RWPE2 (cell line): Measurements from ENCODE around the gene RYK.

Experiments used
- ATAC-seq: fragments of 200-7000 bp; cut with Tn5 transposase; 3 replicates; pipeline ENCODE4 v1.9.1; 2021; ENCODE audit warnings: low read depth
- DNase-seq: peaks from one replicate; pipeline ENCODE4 v3.0.0-alpha.2; 2020; ENCODE audit warnings: low spot score
- H3K27ac ChIP-seq: fragments of 450-650 bp; 2 replicates; pipeline ENCODE4 v1.5.1; 2017; ENCODE audit warnings: mild to moderate bottlenecking; ENCODE audit not compliant: poor library complexity, severe bottlenecking
- H3K27me3 ChIP-seq: fragments of 250-450 bp; sonication (Bioruptor Pico); 2 replicates; pipeline ENCODE4 v1.5.1; 2021; ENCODE audit warnings: mild to moderate bottlenecking, moderate library complexity; ENCODE audit not compliant: insufficient read depth, poor library complexity, severe bottlenecking
- H3K36me3 ChIP-seq: fragments of 250-450 bp; sonication (Bioruptor Pico); 2 replicates; pipeline ENCODE4 v1.5.1; 2020; ENCODE audit warnings: low read depth, mild to moderate bottlenecking, moderate library complexity
- H3K4me1 ChIP-seq: fragments of 250-450 bp; sonication (Bioruptor Pico); 2 replicates; pipeline ENCODE4 v1.5.1; 2021; ENCODE audit warnings: mild to moderate bottlenecking, moderate library complexity; ENCODE audit not compliant: insufficient read depth, poor library complexity, severe bottlenecking
- H3K4me3 ChIP-seq: fragments of 250-450 bp; sonication (Bioruptor Pico); 2 replicates; pipeline ENCODE4 v1.5.1; 2021; ENCODE audit warnings: mild to moderate bottlenecking, moderate library complexity; ENCODE audit not compliant: severe bottlenecking
- H3K9me3 ChIP-seq: fragments of 250-450 bp; sonication (Bioruptor Pico); 2 replicates; pipeline ENCODE4 v1.5.1; 2021; ENCODE audit warnings: mild to moderate bottlenecking, moderate library complexity; ENCODE audit not compliant: severe bottlenecking
- TF ChIP-seq, protein P1 (sequence below): fragments of 450-650 bp; IDR thresholded peaks from one replicate; pipeline ENCODE4 v1.5.1; 2017; ENCODE audit warnings: mild to moderate bottlenecking, moderate library complexity; ENCODE audit not compliant: poor library complexity, severe bottlenecking

RYK gene

DNA sequence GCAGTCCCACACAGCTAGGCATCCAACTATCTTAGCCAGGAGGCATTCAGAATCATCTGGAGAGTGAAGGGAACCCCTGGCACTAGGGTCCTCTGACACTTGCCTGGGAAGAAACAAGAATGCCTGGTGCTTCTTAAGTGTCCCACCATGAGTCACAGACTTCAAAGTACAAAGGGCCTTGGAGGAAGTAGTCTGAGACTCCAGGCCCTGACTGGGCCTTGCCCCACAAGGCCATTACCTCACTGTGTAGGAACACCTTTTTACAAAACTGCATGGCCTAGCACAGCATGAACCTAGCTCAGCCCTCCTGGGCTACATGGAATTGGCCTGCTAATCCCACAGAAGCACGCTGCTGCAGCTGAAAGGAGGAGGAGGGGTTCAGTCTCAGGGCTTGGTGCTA, 116.4 kb downstream of the RYK start:
- H3K4me3 ChIP-seq, result no peak overlapping the region
- TF ChIP-seq, protein P1, sequence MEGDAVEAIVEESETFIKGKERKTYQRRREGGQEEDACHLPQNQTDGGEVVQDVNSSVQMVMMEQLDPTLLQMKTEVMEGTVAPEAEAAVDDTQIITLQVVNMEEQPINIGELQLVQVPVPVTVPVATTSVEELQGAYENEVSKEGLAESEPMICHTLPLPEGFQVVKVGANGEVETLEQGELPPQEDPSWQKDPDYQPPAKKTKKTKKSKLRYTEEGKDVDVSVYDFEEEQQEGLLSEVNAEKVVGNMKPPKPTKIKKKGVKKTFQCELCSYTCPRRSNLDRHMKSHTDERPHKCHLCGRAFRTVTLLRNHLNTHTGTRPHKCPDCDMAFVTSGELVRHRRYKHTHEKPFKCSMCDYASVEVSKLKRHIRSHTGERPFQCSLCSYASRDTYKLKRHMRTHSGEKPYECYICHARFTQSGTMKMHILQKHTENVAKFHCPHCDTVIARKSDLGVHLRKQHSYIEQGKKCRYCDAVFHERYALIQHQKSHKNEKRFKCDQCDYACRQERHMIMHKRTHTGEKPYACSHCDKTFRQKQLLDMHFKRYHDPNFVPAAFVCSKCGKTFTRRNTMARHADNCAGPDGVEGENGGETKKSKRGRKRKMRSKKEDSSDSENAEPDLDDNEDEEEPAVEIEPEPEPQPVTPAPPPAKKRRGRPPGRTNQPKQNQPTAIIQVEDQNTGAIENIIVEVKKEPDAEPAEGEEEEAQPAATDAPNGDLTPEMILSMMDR, result no peak
- H3K4me1 ChIP-seq, result no peaks in the 10 kb centered on the region
- H3K36me3 ChIP-seq, result no peaks in the 10 kb centered on the region
- DNase-seq (no peak), ATAC-seq (no peak)
- H3K27me3 ChIP-seq, result no peaks in the 10 kb centered on the region
- H3K27ac ChIP-seq, result no peak overlapping the region
- no peaks in the 10 kb centered on the region for H3K9me3 ChIP-seq

DNA sequence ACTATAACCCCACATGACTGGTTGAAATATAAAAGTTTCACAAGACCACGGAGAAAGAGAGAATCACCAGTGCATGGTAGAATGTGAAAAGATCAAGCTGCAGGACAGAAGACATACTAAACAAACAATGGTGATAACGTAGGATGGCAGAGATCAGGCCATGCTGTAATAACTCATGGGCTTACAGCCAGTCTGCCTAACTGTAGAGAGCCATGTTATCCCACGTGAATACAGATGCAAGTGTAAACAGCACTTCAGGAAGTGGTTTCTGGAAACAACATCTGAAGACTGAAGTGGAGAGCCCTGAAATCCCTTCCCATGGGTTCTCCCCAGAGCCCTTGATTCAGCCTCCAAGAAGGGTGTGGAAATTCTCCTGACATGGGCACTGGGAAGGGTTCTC, 117.7 kb downstream of the RYK start:
- no peaks in the 10 kb centered on the region for H3K36me3 ChIP-seq
- TF ChIP-seq, protein P1, result no peak
- ATAC-seq, result no peak

DNA sequence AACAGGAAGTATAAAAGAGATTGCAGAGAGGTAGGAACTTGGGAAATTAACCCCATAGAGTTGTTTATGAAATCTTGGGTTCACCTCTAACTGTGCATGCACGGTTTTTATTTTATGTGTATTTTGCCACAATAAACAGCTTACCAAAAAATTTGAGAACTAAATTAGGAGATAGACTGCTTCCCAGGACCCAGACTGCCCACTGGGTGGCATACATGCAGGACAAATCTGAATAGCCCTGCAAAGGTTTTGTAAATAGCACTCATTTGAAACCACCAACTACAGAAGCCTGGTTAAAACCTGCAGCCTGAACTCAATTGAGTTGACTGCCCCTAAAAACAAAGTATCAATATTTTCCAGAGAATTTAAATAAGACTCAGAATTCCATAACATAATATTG, 124.5 kb downstream of the RYK start:
- TF ChIP-seq, protein P1, result peak; percentile 43
- H3K9me3 ChIP-seq, result peaks cover 4% of the 10 kb centered on the region

More for the DNA sequence above, 117.7 kb downstream of the RYK start:
- Histone ChIP-seq H3K4me1 (no peaks in the 10 kb centered on the region), H3K27me3 (no peaks in the 10 kb centered on the region), H3K4me3 (no peak overlapping the region), H3K9me3 (no peaks in the 10 kb centered on the region), H3K27ac (no peak overlapping the region)
- DNase-seq, result no peak

DNA sequence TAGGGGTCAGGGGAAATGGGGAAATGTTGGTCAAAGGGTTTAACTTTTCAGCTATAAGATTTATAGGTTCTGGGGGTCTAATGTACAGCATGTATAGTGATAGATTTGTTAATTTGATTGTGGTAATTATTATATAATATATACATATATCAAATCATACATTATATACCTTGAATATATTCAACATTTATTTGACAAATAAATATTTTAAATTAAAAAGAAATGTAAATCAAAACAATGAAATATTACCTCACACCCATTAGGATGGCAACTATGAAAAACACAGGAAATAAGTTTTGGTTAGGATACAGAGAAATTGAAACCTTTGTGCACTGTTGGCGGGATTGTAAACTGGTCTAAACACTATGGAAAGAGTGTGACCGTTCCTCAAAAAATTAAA, 135.9 kb downstream of the RYK start:
- DNase-seq (no peak), ATAC-seq (no peak)
- Histone ChIP-seq H3K4me1 (no peaks in the 10 kb centered on the region), H3K4me3 (no peak overlapping the region), H3K36me3 (no peaks in the 10 kb centered on the region), H3K27me3 (no peaks in the 10 kb centered on the region), H3K9me3 (peaks cover 2% of the 10 kb centered on the region), H3K27ac (no peak overlapping the region)
- TF ChIP-seq, protein P1, result no peak

More for the DNA sequence above, 124.5 kb downstream of the RYK start:
- Histone ChIP-seq H3K27ac (no peak overlapping the region), H3K36me3 (no peaks in the 10 kb centered on the region), H3K4me3 (no peak overlapping the region), H3K27me3 (no peaks in the 10 kb centered on the region), H3K4me1 (no peaks in the 10 kb centered on the region)
- DNase-seq, result no peak
- 0 out of 3 replicates have a peak, but pooled peaks have one; percentile 44 for ATAC-seq

DNA sequence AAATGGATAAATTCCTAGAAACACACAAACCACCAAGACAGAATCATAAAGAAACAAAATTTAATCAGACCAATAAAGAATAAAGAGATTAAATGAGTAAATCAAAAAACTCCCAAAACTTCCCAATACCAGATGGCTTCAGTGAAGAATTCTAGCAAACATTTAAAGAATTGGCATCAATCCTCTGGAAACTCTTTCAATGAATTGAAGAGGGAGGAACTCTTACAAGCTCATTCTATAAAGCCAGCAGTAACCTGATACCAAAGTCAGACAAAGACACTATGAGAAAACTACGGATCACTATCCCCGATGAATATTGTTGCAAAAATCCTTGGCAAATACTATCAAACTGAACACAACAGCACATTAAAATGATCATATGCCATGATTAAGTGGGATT, 139.0 kb downstream of the RYK start:
- Histone ChIP-seq H3K9me3 (no peaks in the 10 kb centered on the region), H3K4me1 (no peaks in the 10 kb centered on the region), H3K4me3 (no peak overlapping the region), H3K27ac (no peak overlapping the region), H3K27me3 (no peaks in the 10 kb centered on the region), H3K36me3 (no peaks in the 10 kb centered on the region)
- ATAC-seq (no peak), DNase-seq (no peak)
- TF ChIP-seq, protein P1, result no peak
